Astrocyte (in vitro differentiated cells and primary cell): ENCODE measurements around the gene ASCL5. TPM values are rescaled to one million over a fixed set of nuclear protein-coding genes. Genes with fewer than 3 reads are reported as not detected.
A peak's percentile ranks its signal among the peaks of the same experiment; 100 is the strongest.

ENCODE experiments used
- DNase-seq: peaks from one replicate; pipeline ENCODE4 v3.0.0-alpha.2; 2010; ENCODE audit warnings: low read depth
- FAIRE-seq: peaks from 2 replicates; lab custom pipeline; 2011; peaks lifted over from hg19 to GRCh38; lab: Jason Lieb, UNC
- H2AFZ ChIP-seq: 2 replicates; pipeline ENCODE4 v1.6.0; 2012; ENCODE audit warnings: low read depth, low read length, inconsistent platforms
- H3K27ac ChIP-seq: 2 replicates; pipeline ENCODE4 v1.5.1; 2011; ENCODE audit warnings: low read depth, low read length, inconsistent platforms
- H3K27me3 ChIP-seq: 2 replicates; pipeline ENCODE4 v1.6.0; 2011; ENCODE audit warnings: low read length, inconsistent platforms; ENCODE audit not compliant: insufficient read depth
- H3K36me3 ChIP-seq: 2 replicates; pipeline ENCODE4 v1.5.1; 2011; ENCODE audit warnings: low read length, inconsistent platforms; ENCODE audit not compliant: insufficient read depth
- H3K4me1 ChIP-seq: 2 replicates; pipeline ENCODE4 v1.5.1; 2011; ENCODE audit warnings: low read length, inconsistent platforms; ENCODE audit not compliant: insufficient read depth
- H3K4me2 ChIP-seq: 2 replicates; pipeline ENCODE4 v1.6.0; 2012; ENCODE audit warnings: low read length, inconsistent platforms
- H3K4me3 ChIP-seq: 2 replicates; pipeline ENCODE4 v1.5.1; 2011; ENCODE audit warnings: low read depth, mild to moderate bottlenecking, low read length, inconsistent platforms; ENCODE audit not compliant: insufficient read depth
- H3K79me2 ChIP-seq: 2 replicates; pipeline ENCODE4 v1.6.0; 2012; ENCODE audit warnings: mild to moderate bottlenecking, low read length, inconsistent platforms; ENCODE audit not compliant: insufficient read depth
- H3K9ac ChIP-seq: 2 replicates; pipeline ENCODE4 v1.6.0; 2012; ENCODE audit warnings: mild to moderate bottlenecking, low read length, inconsistent platforms
- H3K9me3 ChIP-seq: 2 replicates; pipeline ENCODE4 v1.5.1; 2012; ENCODE audit warnings: low read depth, mild to moderate bottlenecking, low read length, inconsistent platforms; ENCODE audit not compliant: insufficient read depth
- H4K20me1 ChIP-seq: 2 replicates; pipeline ENCODE4 v1.6.0; 2012; ENCODE audit warnings: low read length, inconsistent platforms; ENCODE audit not compliant: insufficient read depth
- H3K27ac Mint-ChIP-seq: one replicate; pipeline ENCODE4 v1.8.0; 2021; ENCODE audit warnings: mild to moderate bottlenecking, mixed read lengths; ENCODE audit not compliant: unreplicated experiment
- H3K27me3 Mint-ChIP-seq: one replicate; pipeline ENCODE4 v1.8.0; 2021; ENCODE audit warnings: low read depth, mixed read lengths; ENCODE audit not compliant: unreplicated experiment
- H3K36me3 Mint-ChIP-seq: one replicate; pipeline ENCODE4 v1.8.0; 2021; ENCODE audit warnings: low read depth, mixed read lengths; ENCODE audit not compliant: unreplicated experiment
- H3K4me1 Mint-ChIP-seq: one replicate; pipeline ENCODE4 v1.8.0; 2021; ENCODE audit warnings: low read depth, mixed read lengths; ENCODE audit not compliant: unreplicated experiment
- H3K4me3 Mint-ChIP-seq: one replicate; pipeline ENCODE4 v1.8.0; 2021; ENCODE audit warnings: mild to moderate bottlenecking, moderate library complexity, mixed read lengths; ENCODE audit not compliant: unreplicated experiment
- H3K9me3 Mint-ChIP-seq: one replicate; pipeline ENCODE4 v1.8.0; 2021; ENCODE audit warnings: mild to moderate bottlenecking, mixed read lengths; ENCODE audit not compliant: unreplicated experiment
- EZH2 ChIP-seq: IDR thresholded peaks from 2 replicates; pipeline ENCODE4 v1.6.1; 2012; ENCODE audit warnings: mild to moderate bottlenecking, low read length, inconsistent platforms; ENCODE audit not compliant: insufficient read depth
- total RNA-seq: library from RNA; stranded (reverse); gene quantifications from 2 replicates; pipeline ENCODE4 v1.2.1, GENCODE V29; 2021
- TF ChIP-seq, protein P1 (sequence below): IDR thresholded peaks from 2 replicates; pipeline ENCODE4 v1.5.1; 2011; ENCODE audit warnings: low read depth, mild to moderate bottlenecking, inconsistent platforms, low read length, moderate library complexity; ENCODE audit not compliant: insufficient read depth

ASCL5 gene
- total RNA-seq, 1 donor from 2014 or later, result not detected

DNA sequence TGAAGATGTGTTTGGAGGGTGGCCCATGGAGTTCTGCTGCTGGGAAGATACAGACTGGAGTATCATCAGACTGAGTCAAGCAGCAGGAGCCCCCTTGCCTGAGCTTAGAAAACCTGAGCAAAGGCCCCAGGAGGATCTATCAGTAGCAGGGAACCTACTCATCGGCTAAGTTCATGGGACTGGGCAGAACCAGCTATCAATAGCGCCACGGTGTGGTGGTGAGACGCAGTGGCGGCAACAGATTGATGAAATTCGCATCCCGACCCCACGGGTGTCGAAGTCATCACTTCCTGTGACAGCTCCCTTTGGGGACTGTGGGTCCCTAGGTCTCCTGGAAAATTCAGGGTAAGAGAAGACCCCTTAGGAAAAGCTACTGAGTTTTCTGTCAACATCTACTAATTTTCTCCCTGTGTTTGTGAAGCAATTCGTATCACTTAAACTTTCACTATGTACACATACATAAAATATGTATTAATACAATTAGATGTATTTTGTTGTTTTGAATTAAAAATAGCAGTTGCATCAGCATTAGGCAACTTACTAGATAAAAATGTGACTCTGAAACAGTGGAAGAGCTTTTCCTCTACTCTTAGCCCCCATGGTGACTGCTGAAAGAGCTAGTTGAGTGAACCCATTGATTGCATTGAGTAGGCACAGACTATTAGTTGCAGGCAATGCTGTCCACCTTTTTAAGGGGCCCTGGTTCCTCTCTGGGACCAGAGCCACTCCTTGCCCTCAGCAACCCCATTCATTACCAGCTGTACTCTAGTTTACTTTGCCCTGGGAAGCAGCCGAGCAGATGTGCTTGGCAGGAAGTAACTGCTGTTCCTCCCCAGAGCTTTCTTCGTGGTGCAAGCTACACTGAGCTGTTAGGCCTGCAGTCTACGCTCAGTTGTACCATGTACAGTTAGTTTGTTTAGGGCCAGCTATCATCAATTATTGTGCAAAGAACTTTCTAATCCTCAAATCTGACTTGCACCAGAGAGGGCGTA lies 7.5 kb downstream of the ASCL5 start:
- FAIRE-seq, result no peak
- TF ChIP-seq EZH2, result no peak
- TF ChIP-seq, protein P1, sequence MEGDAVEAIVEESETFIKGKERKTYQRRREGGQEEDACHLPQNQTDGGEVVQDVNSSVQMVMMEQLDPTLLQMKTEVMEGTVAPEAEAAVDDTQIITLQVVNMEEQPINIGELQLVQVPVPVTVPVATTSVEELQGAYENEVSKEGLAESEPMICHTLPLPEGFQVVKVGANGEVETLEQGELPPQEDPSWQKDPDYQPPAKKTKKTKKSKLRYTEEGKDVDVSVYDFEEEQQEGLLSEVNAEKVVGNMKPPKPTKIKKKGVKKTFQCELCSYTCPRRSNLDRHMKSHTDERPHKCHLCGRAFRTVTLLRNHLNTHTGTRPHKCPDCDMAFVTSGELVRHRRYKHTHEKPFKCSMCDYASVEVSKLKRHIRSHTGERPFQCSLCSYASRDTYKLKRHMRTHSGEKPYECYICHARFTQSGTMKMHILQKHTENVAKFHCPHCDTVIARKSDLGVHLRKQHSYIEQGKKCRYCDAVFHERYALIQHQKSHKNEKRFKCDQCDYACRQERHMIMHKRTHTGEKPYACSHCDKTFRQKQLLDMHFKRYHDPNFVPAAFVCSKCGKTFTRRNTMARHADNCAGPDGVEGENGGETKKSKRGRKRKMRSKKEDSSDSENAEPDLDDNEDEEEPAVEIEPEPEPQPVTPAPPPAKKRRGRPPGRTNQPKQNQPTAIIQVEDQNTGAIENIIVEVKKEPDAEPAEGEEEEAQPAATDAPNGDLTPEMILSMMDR, result peak; percentile 71
- no peak overlapping the region for H3K4me3 Mint-ChIP-seq
- peak; percentile 6 for DNase-seq
- H3K27ac ChIP-seq, result no peak overlapping the region
- peaks cover 48% of the 10 kb centered on the region for H3K27me3 ChIP-seq
- no peaks in the 10 kb centered on the region for H3K9me3 ChIP-seq
- no peaks in the 10 kb centered on the region for H3K36me3 Mint-ChIP-seq
- no peaks in the 10 kb centered on the region for H4K20me1 ChIP-seq
- H3K36me3 ChIP-seq, result no peaks in the 10 kb centered on the region
- H3K4me1 ChIP-seq, result no peaks in the 10 kb centered on the region
- H3K4me1 Mint-ChIP-seq, result no peaks in the 10 kb centered on the region
- peaks cover 44% of the 10 kb centered on the region for H3K27me3 Mint-ChIP-seq
- no peak overlapping the region for H3K9ac ChIP-seq
- no peaks in the 10 kb centered on the region for H3K79me2 ChIP-seq
- H3K27ac Mint-ChIP-seq, result no peak overlapping the region
- H2AFZ ChIP-seq, result no peak overlapping the region
- H3K9me3 Mint-ChIP-seq, result no peaks in the 10 kb centered on the region
- H3K4me2 ChIP-seq, result no peak overlapping the region
- H3K4me3 ChIP-seq, result no peak overlapping the region

DNA sequence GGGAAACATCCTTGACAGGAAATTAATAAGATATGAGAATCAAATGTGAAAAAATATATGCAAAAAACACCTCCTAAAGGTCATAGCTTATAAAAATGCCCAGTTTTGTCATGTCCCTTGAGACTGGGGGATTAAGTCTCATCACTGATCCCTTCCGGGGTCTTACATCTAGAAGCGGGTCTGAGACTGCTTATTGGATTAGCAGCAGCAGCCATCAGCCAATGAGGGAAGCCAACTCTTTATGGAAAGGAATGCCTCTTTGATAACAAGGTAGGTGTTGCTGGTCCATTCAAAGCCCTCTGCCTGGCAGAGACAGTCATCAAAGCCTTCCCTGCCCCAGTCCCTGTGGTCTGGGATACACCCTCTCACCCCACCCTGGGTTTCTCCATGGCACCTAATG lies 10.9 kb downstream of the ASCL5 start:
- H3K27me3 Mint-ChIP-seq, result peaks cover 30% of the 10 kb centered on the region
- no peak overlapping the region for H3K4me3 ChIP-seq
- peaks cover 4% of the 10 kb centered on the region for H3K4me1 ChIP-seq
- peaks cover 34% of the 10 kb centered on the region for H3K27me3 ChIP-seq
- H3K36me3 ChIP-seq, result no peaks in the 10 kb centered on the region
- H3K36me3 Mint-ChIP-seq, result no peaks in the 10 kb centered on the region
- peak overlapping the region; percentile 73 for H3K4me3 Mint-ChIP-seq
- FAIRE-seq, result no peak
- no peaks in the 10 kb centered on the region for H3K79me2 ChIP-seq
- H3K4me1 Mint-ChIP-seq, result peaks cover 4% of the 10 kb centered on the region
- DNase-seq, result no peak
- no peak overlapping the region for H3K9ac ChIP-seq
- TF ChIP-seq EZH2, result no peak
- TF ChIP-seq, protein P1, result no peak
- H2AFZ ChIP-seq, result no peak overlapping the region
- peaks cover 5% of the 10 kb centered on the region for H3K9me3 Mint-ChIP-seq
- no peak overlapping the region for H3K27ac ChIP-seq
- H3K27ac Mint-ChIP-seq, result no peak overlapping the region
- H3K9me3 ChIP-seq, result no peaks in the 10 kb centered on the region
- H3K4me2 ChIP-seq, result no peak overlapping the region
- no peaks in the 10 kb centered on the region for H4K20me1 ChIP-seq

GRCh38 chr1:201115390-201115937 lies 11.5 kb downstream of the ASCL5 start:
- H3K4me2 ChIP-seq, result no peak overlapping the region
- H3K9me3 Mint-ChIP-seq, result peaks cover 5% of the 10 kb centered on the region
- H3K4me3 ChIP-seq, result no peak overlapping the region
- DNase-seq, result no peak
- peaks cover 29% of the 10 kb centered on the region for H3K27me3 Mint-ChIP-seq
- H3K4me1 ChIP-seq, result peaks cover 4% of the 10 kb centered on the region
- no peak overlapping the region for H3K27ac ChIP-seq
- no peak overlapping the region for H3K27ac Mint-ChIP-seq
- H3K4me1 Mint-ChIP-seq, result peaks cover 4% of the 10 kb centered on the region
- peak overlapping the region; percentile 73 for H3K4me3 Mint-ChIP-seq
- no peaks in the 10 kb centered on the region for H3K36me3 Mint-ChIP-seq
- H3K79me2 ChIP-seq, result no peaks in the 10 kb centered on the region
- H3K9me3 ChIP-seq, result no peaks in the 10 kb centered on the region
- H3K27me3 ChIP-seq, result peaks cover 33% of the 10 kb centered on the region
- H3K36me3 ChIP-seq, result no peaks in the 10 kb centered on the region
- no peak for TF ChIP-seq EZH2
- TF ChIP-seq, protein P1, result no peak
- H2AFZ ChIP-seq, result no peak overlapping the region
- H4K20me1 ChIP-seq, result no peaks in the 10 kb centered on the region
- no peak for FAIRE-seq
- no peak overlapping the region for H3K9ac ChIP-seq
